Stimulated activated naive CD8-positive, alpha-beta T cell treated with anti-CD3 and anti-CD28 coated beads, Interleukin-15, Interleukin-2, amounts not matched to agents 100 U/mL and 50 U/mL, for 24 hours (primary cell): ENCODE measurements around the gene PALLD.

ENCODE experiments used
- ATAC-seq: fragments of 150-1000 bp; cut with Tn5 transposase; one replicate; pipeline ENCODE4 v1.10.0; 2021
- DNase-seq: peaks from one replicate; pipeline ENCODE4 v3.0.0; 2021

The PALLD gene

DNA sequence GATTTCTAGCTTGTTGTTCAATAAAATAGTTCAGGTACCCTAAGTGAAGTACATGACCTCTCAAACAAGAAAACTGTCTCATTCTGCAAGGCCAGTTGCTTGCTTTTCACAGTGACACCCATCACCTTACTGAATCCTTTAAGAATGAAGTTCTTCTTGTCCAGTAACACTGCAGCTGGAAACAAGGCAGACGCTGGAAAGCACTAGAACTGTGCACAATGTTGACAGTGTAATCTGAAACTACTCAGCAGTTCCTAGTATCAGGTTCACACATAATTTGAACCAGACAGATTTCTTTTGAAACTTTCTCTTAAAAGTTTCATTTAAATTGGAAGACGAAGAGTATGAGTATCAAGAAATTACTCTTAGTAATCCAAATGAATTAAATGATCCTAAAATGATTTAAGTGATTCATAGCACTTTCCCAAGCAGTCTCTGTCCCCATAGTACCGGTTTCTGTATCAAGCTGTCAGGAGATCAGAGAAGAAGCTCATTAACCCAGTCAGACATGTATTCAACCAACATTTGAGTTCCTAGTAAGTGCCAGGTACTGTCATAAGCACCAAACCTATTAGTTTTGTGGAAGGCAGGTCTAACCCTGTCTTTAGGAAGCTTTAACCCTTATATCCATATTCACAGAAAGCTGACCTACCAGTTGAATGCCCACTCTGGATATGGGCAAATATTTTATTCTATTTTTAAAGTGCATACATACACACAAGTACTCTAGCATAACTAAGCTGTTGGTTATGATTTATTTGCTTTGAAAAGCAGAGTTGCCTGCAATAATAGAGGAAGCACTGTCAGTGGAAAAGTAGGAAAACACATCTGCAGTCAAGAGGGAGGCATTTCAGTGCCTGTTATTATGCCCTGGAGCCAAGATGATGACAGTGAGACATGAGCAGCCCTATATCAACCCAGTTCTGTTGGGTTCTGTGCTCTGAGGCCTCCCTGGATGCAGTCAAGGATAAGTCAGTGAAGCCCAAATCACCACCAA lies 63.6 kb downstream of the PALLD start:
- DNase-seq, result no peak
- ATAC-seq, result no peak

DNA sequence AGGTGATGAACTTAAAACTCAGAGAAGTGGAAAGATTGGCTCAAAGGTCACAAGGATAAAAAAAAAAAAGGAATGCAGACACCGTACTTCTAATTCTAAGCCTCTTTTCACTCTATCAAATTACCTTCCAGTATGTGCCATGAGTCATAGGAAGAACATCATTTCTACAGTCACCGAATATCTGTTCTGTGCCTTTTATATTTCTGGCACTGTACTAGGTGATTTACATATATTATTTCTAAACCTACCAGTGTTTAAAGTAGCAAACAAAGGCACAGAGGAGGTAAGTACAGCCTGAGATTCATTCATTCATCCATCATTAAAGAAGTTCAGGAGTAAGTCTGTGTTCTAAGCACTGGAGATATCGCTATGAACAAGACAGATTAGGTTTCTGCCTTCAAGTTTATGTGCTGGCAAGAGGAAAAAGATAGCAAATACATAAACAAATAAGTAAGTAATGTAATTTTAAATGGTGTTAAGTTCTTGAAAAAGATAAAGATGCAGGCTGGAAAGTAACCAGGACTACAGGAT lies 65.3 kb downstream of the PALLD start:
- DNase-seq (no peak), ATAC-seq (no peak)

DNA sequence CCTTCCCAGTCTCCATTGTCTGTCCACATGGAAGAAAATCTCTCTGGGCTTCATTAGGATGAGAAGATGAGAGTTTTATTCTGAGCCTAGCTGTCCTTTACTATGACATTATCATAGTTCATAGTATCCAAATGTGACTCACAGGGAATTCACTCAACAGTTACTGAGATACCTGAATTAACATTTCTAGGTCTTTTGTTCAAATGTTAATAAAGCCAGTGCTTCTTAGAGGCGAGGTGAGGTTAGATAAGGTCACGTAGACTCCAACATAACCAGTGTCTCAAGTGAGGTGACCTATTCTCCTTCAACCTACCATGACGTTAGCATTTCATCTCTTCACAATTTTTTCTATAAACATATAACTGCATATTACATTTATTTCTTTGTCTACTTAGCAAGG lies 67.2 kb downstream of the PALLD start:
- DNase-seq, result no peak
- ATAC-seq, result no peak

DNA sequence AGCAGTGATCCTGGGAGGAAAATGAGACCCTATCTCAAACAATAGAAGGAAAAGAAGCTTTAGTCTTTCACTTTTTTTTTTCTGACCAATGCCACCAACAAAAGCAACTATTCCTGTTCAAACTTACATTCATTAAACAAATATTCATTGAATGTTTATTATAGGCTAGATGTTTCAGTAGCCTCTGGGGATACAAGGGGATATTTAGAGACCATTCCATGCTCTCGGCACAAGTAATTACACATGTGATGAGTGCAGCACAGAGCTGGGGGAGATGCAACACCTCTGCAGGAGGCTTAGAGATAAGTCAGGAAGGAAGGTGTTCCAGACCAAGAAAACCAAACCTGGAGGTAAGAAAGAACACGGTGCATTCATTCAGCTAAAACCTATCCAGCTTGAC lies 68.3 kb downstream of the PALLD start:
- DNase-seq (no peak), ATAC-seq (no peak)

DNA sequence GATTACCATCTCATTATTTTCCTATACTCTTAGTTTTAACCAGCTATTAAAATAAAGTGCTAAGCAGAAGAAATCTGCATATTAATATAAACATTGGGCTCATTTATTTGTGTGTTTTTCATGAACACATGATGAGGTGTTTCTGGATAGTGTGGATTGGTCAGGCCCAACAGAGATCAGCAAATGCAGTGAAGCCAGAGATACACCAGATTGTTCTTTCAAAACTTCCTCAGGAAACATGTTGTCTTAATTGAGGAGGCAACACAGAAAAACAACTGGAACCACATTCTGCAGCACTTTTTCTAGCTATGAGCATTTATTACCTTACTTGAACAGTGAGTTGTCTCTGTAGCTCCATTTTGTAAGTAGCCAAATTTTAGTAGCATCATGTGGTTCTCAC lies 69.9 kb downstream of the PALLD start:
- DNase-seq (no peak), ATAC-seq (no peak)

DNA sequence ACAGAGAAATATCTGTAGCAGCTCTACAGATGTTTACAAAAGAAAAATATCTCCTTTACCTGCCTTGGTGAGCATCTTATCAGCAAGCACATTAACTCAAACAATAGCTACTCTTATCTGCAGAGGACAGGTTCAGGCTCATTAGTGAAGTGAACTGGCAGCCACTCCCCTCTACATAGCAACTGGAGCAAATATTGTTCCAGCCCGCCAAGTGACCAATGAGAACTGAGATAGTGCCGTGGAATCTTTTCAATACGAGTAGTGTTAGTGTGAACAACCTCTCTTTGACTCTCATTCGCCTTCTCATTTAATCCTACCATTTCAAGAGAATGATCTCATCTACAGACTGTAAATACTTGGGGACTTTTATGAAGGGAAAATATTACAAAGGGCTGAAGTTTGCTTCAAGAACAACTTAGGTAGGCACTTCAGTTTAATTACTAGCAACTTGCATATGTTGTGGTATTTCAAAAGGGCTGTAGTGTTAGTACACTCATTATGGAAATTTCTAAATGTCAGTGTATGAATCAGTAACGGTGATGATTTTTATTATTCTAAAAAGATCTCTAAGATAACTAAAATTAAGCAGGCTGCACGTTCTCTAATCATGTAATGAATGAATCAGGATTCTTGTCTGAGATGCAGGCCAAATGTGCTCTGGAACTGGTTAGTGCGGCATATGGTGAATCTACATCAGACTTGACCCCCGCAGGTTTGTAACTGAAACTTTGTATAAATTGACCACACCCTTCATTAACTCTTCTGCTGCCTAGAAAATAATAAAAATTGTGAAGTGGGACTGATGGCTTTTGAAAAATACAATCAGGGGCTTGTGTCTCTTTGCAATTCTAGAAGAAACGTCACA lies 72.4 kb downstream of the PALLD start:
- DNase-seq (no peak), ATAC-seq (peak; percentile 88)

DNA sequence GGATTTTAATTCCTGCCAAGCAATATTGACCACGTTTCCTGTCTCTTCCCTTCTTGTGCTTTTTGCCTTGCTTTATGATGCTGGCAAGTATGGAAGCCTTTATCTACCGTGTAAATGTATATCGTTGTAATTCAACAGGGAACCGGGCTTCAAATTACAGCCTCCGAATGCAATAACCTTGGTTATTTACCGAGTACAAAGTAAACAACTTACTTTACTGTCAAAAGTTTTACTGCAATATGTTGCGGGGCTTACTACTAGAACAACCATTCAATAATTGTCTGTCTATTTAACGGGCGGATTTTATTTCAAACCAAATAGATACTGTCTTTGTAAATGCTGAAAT lies 73.1 kb downstream of the PALLD start:
- DNase-seq (no peak), ATAC-seq (no peak)

DNA sequence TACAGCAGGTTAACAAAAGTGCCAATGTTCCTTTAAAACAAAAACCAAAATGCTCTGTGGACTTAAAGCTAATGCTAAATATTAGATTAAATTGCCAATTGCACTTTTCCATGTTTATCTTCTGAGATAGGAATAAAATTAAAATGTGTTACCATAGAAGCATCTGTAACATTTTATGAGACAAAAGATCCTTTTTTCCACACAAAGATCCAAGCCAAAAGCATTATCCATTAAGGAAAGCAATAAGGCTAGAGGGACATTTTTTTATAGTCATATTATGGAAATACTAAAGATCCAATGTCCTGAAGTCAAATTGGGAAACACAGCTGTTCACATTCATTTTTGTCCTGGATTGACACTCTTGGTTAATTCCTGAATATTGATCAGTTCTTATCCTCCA lies 73.6 kb downstream of the PALLD start:
- ATAC-seq (no peak), DNase-seq (no peak)

DNA sequence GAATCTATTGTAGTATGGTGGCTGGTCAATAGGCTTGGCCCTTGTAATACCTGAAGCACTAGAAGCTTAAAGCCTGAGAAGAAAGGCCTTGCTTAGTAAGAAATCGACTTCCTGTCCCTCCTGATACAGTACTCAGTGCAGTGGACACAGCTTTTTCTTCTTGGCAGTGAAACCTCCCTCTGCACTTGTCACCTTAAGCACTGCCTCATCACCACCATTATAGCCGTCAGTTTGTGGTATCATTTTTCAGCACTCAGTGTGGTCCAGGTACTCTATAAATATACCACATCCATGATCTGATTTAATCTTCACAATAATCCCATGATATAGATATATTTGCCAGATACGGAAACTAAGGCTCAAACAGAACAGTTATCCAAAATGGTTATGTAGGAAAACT lies 75.2 kb downstream of the PALLD start:
- ATAC-seq, result no peak
- DNase-seq, result no peak

DNA sequence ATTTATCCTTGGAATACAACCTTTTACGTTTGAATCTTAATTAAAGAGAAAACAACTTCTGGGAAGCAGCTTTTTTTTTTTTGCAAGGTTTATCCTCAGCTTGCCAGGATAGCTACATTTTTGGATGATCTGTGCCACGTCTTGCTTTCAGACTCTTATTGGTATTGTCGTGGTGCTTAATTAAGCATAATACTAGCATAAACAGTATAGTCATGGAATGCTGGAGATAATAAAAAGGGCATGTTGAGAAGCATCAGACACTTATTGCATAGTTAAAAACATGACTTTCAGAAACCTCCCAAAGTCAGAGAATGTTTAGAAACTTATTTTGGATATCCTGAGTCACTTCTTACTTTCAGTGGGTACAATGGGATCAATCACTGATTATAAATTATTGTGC lies 77.0 kb downstream of the PALLD start:
- DNase-seq, result no peak

DNA sequence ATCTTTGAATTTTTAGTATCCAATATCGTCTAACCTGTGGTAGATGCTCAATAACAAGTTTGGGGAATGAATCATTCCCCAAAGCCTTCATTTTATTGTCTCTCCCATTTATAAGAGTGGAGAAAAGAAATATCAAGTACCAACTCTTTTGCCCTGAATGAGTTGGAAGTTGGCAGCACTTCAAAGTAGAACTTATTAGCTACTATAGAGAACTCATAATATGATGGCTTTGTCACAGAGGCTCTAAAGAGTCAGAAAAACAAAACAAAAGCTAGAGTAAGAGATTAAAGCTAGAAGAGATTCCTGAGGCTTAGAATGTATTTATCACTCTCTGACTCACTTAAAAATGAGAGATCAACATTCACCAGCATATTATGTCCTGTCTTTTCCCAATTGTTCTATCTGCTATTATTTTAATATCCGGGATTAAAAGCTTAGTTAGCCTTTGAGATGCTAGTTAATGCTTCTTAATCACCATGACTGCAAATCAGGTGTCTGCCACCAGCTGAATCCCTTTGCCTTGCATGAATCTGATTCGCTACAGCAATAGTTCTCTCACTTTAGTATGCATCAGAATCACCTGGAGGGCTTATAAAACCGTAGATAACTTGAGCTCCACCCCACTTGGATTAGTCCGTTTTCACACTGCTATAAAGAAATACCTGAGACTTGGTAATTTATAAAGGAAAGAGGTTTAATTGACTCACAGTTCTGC lies 77.9 kb downstream of the PALLD start:
- no peak for ATAC-seq
- no peak for DNase-seq

More for the DNA sequence above, 77.0 kb downstream of the PALLD start:
- no peak for ATAC-seq

DNA sequence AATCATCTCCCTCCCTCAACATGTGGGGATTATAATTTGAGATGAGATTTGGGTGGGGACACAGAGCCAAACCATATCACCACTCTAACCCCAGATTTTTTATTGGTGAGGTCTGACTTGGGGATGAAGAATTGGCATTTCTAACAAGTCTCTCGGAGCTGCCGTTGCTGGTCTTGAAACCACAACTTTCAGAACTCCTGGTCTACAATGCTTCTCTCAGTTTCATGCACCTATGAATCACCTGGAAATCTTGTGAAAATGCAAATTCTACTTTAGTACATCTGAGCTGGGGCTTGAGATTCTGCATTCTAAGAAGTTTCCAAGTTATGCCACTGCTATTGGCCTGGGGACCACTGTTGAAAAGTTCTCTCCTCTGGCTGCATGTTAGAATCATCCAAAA lies 78.6 kb downstream of the PALLD start:
- DNase-seq (no peak), ATAC-seq (peak; percentile 63)

DNA sequence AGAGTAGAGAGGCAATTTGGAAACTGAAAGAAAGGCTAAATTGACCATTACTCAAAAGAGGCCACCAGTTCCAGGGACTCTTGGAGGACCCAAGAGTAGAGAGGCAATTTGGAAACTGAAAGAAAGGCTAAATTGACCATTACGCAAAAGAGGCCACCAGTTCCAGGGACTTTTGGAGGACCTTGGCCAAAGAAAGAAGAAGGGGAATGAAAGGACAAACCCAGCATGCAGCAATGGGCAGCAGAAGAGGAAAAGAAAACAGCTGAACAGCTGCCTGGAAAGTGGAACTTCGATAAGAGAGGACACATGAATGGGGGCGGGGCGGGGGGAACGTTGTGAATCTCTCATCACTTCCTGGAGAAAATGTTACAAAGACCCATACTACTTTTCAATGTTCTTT lies 80.8 kb downstream of the PALLD start:
- no peak for DNase-seq
- no peak for ATAC-seq

DNA sequence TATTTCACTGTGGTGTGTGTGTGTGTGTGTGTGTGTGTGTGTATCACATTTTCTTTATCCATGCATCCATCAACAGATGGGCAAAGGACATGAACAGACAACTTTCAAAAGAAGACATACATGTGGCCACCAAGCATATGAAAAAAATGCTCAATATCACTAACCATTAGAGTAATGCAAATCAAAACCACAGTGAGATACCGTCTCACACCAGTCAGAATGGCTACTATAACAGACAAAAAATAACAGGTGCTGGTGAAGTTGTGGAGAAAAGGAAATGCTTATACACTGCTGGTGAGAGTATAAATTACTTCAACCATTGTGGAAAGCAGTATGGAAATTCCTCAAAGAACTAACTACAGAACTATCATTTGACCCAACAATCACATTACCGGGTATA lies 83.4 kb downstream of the PALLD start:
- ATAC-seq (no peak), DNase-seq (no peak)

DNA sequence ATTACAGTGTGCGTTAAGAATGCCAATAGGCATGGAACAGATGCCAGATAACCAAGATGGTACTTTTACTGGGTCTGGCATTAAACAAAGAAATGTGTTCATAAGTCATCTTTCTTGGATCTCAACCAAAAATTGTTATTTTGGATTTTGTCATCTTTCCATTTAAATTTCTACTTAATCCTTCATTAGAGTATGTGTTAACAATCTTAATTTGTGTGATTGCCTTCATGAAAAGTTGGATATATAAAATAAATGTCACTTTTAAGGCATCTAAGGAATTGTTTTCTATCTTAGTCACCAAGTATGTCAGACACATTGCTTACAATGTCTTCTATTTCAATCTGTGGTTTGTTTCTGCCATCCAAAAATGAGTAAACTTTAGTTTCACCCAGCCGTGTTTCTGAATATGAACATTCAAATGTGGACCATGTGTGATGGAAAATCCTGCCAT lies 87.5 kb downstream of the PALLD start:
- no peak for ATAC-seq

DNA sequence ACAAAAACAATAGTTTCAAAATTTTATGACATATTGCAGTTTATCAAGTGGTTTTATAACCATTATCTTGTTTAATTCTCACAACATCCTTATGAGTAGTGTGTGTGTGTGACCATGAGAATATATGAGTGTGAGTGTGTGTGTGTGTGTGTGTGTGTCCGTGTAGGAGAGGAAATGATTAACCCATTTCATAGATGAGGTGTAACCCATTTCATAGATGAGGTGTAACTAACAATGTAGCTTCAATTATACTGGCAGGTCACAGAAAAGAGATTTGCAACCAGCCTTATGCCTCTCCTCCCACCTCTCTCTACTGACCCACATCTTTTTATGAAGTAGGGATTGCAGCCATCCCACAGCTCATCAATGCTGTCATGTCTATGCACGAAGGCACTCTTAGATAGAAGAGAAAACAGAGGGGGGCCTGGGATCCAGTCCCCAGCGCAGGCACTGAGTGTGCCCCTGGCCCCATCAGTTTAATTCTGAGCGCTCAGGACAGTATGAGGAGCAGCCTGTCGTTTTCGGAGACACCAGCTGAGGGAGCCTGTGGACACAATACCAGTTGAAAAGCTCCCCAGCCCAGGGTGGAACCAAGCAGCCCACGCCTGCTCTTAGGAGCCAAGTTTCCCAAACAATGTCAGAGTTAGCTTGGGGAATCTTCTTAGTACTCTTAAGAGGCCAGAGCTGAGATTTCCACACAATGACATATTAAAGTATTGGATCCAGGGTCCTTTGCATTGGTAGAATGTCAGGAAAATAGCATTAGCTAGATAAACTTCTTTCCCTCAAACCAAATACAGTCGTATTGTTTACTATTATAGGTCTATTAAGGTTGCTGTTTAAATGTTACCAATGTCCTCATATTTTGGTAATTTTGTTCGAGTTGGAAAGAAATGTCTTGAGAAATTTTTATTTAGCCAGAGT lies 88.6 kb downstream of the PALLD start:
- DNase-seq (peak; percentile 33), ATAC-seq (peak; percentile 83)

More for the DNA sequence above, 87.5 kb downstream of the PALLD start:
- no peak for DNase-seq

DNA sequence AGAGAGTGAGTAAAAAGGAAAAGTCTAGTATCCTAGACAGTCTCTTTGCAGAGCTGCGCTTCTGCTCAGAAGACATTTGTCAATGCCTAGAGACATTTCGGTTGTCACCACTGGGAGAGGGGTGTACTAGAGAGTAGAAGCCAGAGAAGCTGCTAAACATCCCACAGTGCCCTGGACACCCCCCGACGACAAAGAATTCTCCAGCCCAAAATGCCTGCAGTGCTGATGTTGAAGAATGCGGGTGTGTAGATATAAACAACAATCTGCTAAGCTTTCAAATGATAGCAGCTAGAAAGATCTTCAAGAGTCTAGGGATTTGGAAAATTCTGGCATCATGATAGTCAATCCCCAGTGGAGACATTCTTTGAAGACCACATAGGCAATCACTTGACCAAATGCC lies 90.1 kb downstream of the PALLD start:
- no peak for DNase-seq
- no peak for ATAC-seq

DNA sequence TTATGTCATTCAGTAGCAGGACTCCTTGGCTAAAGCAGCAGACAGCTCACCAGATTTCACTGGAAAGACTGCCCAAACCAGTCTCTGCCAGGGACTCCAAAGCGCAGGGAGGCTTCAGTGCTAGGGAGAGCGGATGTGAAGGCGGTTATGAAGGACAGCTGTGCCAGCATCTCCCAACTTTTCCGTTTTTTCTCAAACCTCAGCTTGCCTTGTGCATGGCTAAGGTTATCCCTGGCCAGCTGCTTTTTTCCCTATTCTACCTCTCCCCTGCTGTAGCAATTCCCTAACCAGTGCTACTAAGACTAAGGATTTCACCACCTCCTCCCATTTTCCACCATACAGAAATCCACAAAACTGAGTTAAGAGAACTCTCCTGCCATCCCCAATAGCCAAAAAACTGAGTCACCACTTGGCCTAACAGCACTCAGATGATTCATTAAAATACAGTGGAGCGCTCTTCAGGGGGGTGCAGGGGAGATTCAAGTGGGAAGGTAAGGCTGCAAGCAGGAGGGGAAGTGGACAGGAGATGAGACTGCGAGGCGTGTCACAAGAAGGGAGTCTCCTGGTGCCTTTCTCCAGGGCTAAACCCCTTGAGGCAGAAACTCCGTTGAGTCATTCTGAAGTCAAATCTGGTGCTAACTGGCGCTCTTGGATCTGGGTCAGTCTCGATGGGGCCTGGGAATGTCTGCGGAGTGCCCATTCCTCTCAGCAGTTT lies 90.7 kb downstream of the PALLD start:
- ATAC-seq (no peak), DNase-seq (no peak)

DNA sequence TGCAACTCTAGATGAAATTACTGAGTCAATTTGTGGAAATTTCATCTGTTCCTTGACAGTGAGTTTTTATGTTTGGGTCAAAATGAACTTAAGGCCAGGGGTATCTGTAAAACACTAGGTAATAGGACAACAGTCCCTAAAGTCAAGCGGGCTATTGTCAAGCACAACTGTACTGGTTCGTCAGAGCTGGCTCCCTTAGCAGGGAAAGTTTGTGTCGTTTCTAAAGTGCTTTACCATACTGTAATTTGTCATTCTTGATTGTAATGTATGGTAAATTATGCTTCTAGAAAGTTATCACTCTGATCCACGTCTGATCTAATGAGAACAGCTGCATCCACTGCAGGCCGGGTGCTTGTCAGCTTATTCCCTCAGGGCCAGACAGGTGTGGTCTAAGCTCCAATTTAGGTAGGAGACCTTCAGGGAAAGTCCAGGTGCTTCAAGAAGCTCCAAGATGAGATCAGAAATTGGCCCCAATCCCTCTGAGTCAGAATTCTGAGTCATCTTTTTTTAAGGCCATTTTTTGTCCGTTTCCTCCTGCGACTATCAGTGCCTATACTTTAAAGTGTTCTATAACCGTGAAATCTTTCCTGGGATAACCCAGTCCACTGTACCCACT lies 92.2 kb downstream of the PALLD start:
- ATAC-seq (no peak), DNase-seq (no peak)

DNA sequence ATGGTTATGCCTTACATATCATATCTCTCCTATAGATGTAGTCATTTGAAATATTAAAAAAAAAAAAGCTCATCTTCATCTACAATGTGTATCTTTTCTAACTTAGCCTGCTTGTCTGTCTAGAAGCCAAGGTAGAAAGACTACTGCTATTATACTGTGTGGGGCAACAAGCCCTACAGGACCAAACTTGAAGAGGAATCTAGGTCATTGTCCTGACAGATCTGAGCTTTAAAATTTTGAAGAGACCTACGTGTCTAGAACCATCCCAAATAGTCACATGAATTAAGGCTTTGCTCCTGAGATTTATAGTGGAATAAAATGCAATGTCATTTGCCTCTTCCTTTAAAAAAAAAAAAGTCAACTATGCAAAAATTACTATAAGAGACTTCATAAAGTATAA lies 95.8 kb downstream of the PALLD start:
- no peak for DNase-seq
- no peak for ATAC-seq
